HEK293 (cell line): ENCODE data around the gene NOVA1.

Experiments
- CTCF ChIA-PET: fragments of 350-600 bp; formaldehyde crosslinking; extraction: SDS; loops from one replicate; lab custom pipeline; 2021; ENCODE audit warnings: antibody characterized with exemption; lab: Yijun Ruan, JAX
- POLR2A ChIA-PET: fragments of 300-600 bp; formaldehyde crosslinking; extraction: SDS; loops from one replicate; lab custom pipeline; 2020; ENCODE audit warnings: antibody characterized with exemption, inconsistent platforms; lab: Yijun Ruan, JAX
- H3K27ac ChIP-seq: fragments of 200-500 bp; sonication (Bioruptor generic); 2 replicates; pipeline ENCODE4 v1.5.1; 2014; ENCODE audit warnings: low read depth, low read length, control low read depth, inconsistent platforms; ENCODE audit errors: extremely low read depth
- H3K36me3 ChIP-seq, 2 experiments: fragments of 200-500 bp in 1 of 2; sonication (Bioruptor generic) in 1 of 2; 1 replicate in 1 of 2; 2 replicates in 1 of 2; pipeline ENCODE4 v1.5.1; 2014 to 2017; ENCODE audit warnings: inconsistent platforms in 2 of 2, low read length in 2 of 2; ENCODE audit not compliant: control insufficient read depth in 2 of 2, insufficient read depth in 1 of 2
- H3K4me1 ChIP-seq: fragments of 200-500 bp; sonication (Bioruptor generic); 2 replicates; pipeline ENCODE4 v1.5.1; 2014; ENCODE audit warnings: mild to moderate bottlenecking, low read length, inconsistent platforms; ENCODE audit not compliant: control insufficient read depth, insufficient read depth
- H3K4me3 ChIP-seq: 2 replicates; pipeline ENCODE4 v1.5.1; 2011; ENCODE audit warnings: low read depth, mild to moderate bottlenecking, control low read depth, low read length, moderate library complexity
- H3K9me3 ChIP-seq: fragments of 200-500 bp; sonication (Bioruptor generic); 2 replicates; pipeline ENCODE4 v1.5.1; 2014; ENCODE audit warnings: low read depth, low read length, inconsistent platforms; ENCODE audit not compliant: control insufficient read depth, insufficient read depth
- HOXD13 ChIP-seq: sonication (generic); formaldehyde crosslinking; IDR thresholded peaks from 2 replicates; pipeline ENCODE4 v1.8.0; 2022; ENCODE audit warnings: missing genetic modification reagents, borderline replicate concordance
- MZF1 ChIP-seq: fragments of 450-650 bp; formaldehyde crosslinking; IDR thresholded peaks from 2 replicates; pipeline ENCODE4 v1.5.1; 2017; ENCODE audit warnings: missing biosample characterization, missing genetic modification characterization, borderline replicate concordance
- ZBTB7A ChIP-seq: fragments of 450-650 bp; formaldehyde crosslinking; IDR thresholded peaks from 2 replicates; pipeline ENCODE4 v1.5.1; 2016; ENCODE audit warnings: low read depth, missing biosample characterization, missing genetic modification characterization
- ZFP3 ChIP-seq: fragments of 450-650 bp; formaldehyde crosslinking; IDR thresholded peaks from 2 replicates; pipeline ENCODE4 v1.5.1; 2016; ENCODE audit warnings: low read depth, missing biosample characterization, missing genetic modification characterization
- ZNF121 ChIP-seq: fragments of 450-650 bp; formaldehyde crosslinking; IDR thresholded peaks from 2 replicates; pipeline ENCODE4 v1.5.1; 2016; ENCODE audit warnings: missing biosample characterization, missing genetic modification characterization
- ZNF157 ChIP-seq: fragments of 450-650 bp; formaldehyde crosslinking; IDR thresholded peaks from 2 replicates; pipeline ENCODE4 v1.5.1; 2016; ENCODE audit warnings: missing biosample characterization, missing genetic modification characterization
- ZNF19 ChIP-seq: fragments of 450-650 bp; formaldehyde crosslinking; IDR thresholded peaks from 2 replicates; pipeline ENCODE4; 2016; ENCODE audit warnings: missing biosample characterization, missing genetic modification characterization, low read depth
- ZNF214 ChIP-seq: fragments of 450-650 bp; formaldehyde crosslinking; IDR thresholded peaks from 2 replicates; pipeline ENCODE4 v1.5.1; 2017; ENCODE audit warnings: missing biosample characterization, mild to moderate bottlenecking, missing genetic modification characterization, borderline replicate concordance
- ZNF24 ChIP-seq: fragments of 450-650 bp; formaldehyde crosslinking; IDR thresholded peaks from 2 replicates; pipeline ENCODE4 v1.5.1; 2016; ENCODE audit warnings: missing biosample characterization, missing genetic modification characterization
- ZNF274 ChIP-seq, 2 experiments: fragments of 200-500 bp in 1 of 2; fragments of 450-650 bp in 1 of 2; sonication (Bioruptor generic) in 1 of 2; formaldehyde crosslinking in 1 of 2; IDR thresholded peaks; 2 replicates each; pipeline versions ENCODE4 v1.5.1 to v1.6.1; 2014 to 2016; ENCODE audit warnings: borderline replicate concordance in 1 of 2, inconsistent platforms in 1 of 2, low read length in 1 of 2, missing biosample characterization in 1 of 2, missing genetic modification characterization in 1 of 2
- ZNF311 ChIP-seq: fragments of 450-650 bp; formaldehyde crosslinking; IDR thresholded peaks from 2 replicates; pipeline ENCODE4 v1.5.1; 2017; ENCODE audit warnings: missing biosample characterization, missing genetic modification characterization, borderline replicate concordance
- ZNF324 ChIP-seq: fragments of 450-650 bp; formaldehyde crosslinking; IDR thresholded peaks from 2 replicates; pipeline ENCODE4 v1.5.1; 2016; ENCODE audit warnings: missing biosample characterization, missing genetic modification characterization
- ZNF426 ChIP-seq: fragments of 450-650 bp; formaldehyde crosslinking; IDR thresholded peaks from 2 replicates; pipeline ENCODE4 v1.5.1; 2017; ENCODE audit warnings: missing biosample characterization, missing genetic modification characterization, mild to moderate bottlenecking, inconsistent platforms, moderate library complexity
- ZNF473 ChIP-seq: fragments of 450-650 bp; formaldehyde crosslinking; IDR thresholded peaks from 2 replicates; pipeline ENCODE4 v1.5.1; 2017; ENCODE audit warnings: missing biosample characterization, missing genetic modification characterization
- ZNF501 ChIP-seq: fragments of 450-650 bp; formaldehyde crosslinking; IDR thresholded peaks from 2 replicates; pipeline ENCODE4 v1.5.1; 2016; ENCODE audit warnings: missing biosample characterization, missing genetic modification characterization
- ZNF510 ChIP-seq: fragments of 450-650 bp; formaldehyde crosslinking; IDR thresholded peaks from 2 replicates; pipeline ENCODE4 v1.5.1; 2018; ENCODE audit warnings: mild to moderate bottlenecking, missing genetic modification characterization, missing biosample characterization; ENCODE audit not compliant: insufficient replicate concordance
- ZNF529 ChIP-seq: fragments of 450-650 bp; formaldehyde crosslinking; IDR thresholded peaks from 2 replicates; pipeline ENCODE4 v1.5.1; 2017; ENCODE audit warnings: missing genetic modification characterization, missing biosample characterization; ENCODE audit not compliant: insufficient replicate concordance
- ZNF530 ChIP-seq: fragments of 450-650 bp; formaldehyde crosslinking; IDR thresholded peaks from 2 replicates; pipeline ENCODE4 v1.5.1; 2016; ENCODE audit warnings: low read depth, missing biosample characterization, missing genetic modification characterization
- ZNF555 ChIP-seq: fragments of 450-650 bp; formaldehyde crosslinking; conservative IDR thresholded peaks from 2 replicates; pipeline ENCODE4 v1.5.1; 2017; ENCODE audit warnings: missing biosample characterization, mild to moderate bottlenecking, missing genetic modification characterization, inconsistent platforms
- ZSCAN16 ChIP-seq: fragments of 450-650 bp; formaldehyde crosslinking; IDR thresholded peaks from 2 replicates; pipeline ENCODE4 v1.5.1; 2016; ENCODE audit warnings: missing biosample characterization, missing genetic modification characterization
- ZXDB ChIP-seq: fragments of 450-650 bp; formaldehyde crosslinking; IDR thresholded peaks from 2 replicates; pipeline ENCODE4 v1.5.1; 2016; ENCODE audit warnings: missing biosample characterization, missing genetic modification characterization
- TF ChIP-seq, protein P1 (sequence below): fragments of 450-650 bp; formaldehyde crosslinking; IDR thresholded peaks from 2 replicates; pipeline ENCODE4 v1.5.1; 2017; ENCODE audit warnings: missing biosample characterization, missing genetic modification characterization
- TF ChIP-seq, protein P2 (sequence below): fragments of 450-650 bp; formaldehyde crosslinking; IDR thresholded peaks from 2 replicates; pipeline ENCODE4 v1.5.1; 2017; ENCODE audit warnings: missing biosample characterization, missing genetic modification characterization

NOVA1 gene

DNA sequence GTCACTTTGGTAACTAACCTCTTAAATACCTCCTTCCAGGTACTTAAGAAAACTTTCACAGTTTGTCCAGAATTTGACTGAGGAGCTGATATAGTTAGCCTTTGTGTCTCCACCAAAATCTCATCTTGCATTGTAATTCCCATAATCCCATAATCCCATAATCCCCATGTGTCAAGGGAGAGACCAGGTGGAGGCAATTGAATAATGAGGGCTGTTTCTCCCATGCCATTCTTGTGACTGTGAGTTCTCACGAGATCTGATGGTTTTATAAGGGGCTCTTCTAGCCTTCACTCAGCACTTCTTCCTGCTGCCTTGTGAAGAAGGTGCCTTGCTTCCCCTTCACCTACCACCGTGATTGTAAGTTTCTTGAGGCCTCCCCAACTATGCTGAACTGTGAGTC is 7.8 kb upstream of the NOVA1 start:
- Histone ChIP-seq H3K27ac (no peak overlapping the region), H3K4me1 (no peaks in the 10 kb centered on the region), H3K4me3 (no peak overlapping the region), H3K9me3 (no peaks in the 10 kb centered on the region), H3K36me3 (no peaks in the 10 kb centered on the region)
- ChIA-PET POLR2A (no interaction called here), CTCF (no interaction called here)
- TF ChIP-seq ZNF24: no peak
- no peak for TF ChIP-seq HOXD13 (CRISPR knock-in tag)
- TF ChIP-seq ZXDB (tag by site-specific recombination): no peak
- TF ChIP-seq, protein P1, sequence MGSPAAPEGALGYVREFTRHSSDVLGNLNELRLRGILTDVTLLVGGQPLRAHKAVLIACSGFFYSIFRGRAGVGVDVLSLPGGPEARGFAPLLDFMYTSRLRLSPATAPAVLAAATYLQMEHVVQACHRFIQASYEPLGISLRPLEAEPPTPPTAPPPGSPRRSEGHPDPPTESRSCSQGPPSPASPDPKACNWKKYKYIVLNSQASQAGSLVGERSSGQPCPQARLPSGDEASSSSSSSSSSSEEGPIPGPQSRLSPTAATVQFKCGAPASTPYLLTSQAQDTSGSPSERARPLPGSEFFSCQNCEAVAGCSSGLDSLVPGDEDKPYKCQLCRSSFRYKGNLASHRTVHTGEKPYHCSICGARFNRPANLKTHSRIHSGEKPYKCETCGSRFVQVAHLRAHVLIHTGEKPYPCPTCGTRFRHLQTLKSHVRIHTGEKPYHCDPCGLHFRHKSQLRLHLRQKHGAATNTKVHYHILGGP (tag by site-specific recombination): no peak
- no peak for TF ChIP-seq ZNF510 (tag by site-specific recombination)
- TF ChIP-seq ZNF473: no peak
- TF ChIP-seq ZNF157 (tag by site-specific recombination): no peak
- TF ChIP-seq ZNF19 (tag by site-specific recombination): no peak
- TF ChIP-seq ZNF530 (tag by site-specific recombination): no peak
- no peak for TF ChIP-seq ZNF214
- TF ChIP-seq ZBTB7A: no peak
- no peak for TF ChIP-seq ZNF426 (tag by site-specific recombination)
- TF ChIP-seq MZF1: no peak
- TF ChIP-seq ZFP3 (tag by site-specific recombination): no peak
- TF ChIP-seq ZSCAN16 (tag by site-specific recombination): no peak
- TF ChIP-seq ZNF311 (tag by site-specific recombination): no peak
- TF ChIP-seq ZNF274 (IDR thresholded peaks at IDR 0.05; ENCODE audit: low read length): no peak
- no peak for TF ChIP-seq ZNF274 (tag by site-specific recombination; IDR thresholded peaks at IDR 0.05; ENCODE audit: borderline replicate concordance)
- TF ChIP-seq ZNF121 (tag by site-specific recombination): no peak
- no peak for TF ChIP-seq ZNF501 (tag by site-specific recombination)
- no peak for TF ChIP-seq ZNF555 (tag by site-specific recombination)

DNA sequence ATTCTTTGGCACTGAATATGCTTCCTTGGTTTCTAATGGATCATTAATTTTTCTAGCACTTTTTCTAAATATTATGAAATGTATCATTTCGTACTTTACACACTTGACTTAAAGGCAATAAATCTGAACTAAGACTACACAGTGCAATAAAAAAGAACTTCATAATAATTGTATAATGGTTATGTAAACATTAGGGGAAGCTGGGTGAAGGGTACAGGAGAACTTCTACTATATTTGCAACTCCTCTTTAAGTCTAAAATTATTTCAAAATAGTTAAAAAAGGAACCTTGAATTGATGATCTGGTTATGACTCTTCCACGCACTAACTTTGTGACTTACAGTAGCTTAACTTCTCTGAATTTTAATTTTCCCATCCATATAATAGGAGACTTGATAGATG is 5.1 kb upstream of the NOVA1 start:
- Histone ChIP-seq H3K36me3 (no peaks in the 10 kb centered on the region), H3K27ac (no peak overlapping the region), H3K4me1 (no peaks in the 10 kb centered on the region), H3K9me3 (no peaks in the 10 kb centered on the region), H3K4me3 (no peak overlapping the region)
- CTCF ChIA-PET: no interaction called here
- POLR2A ChIA-PET: no interaction called here
- TF ChIP-seq, protein P2, sequence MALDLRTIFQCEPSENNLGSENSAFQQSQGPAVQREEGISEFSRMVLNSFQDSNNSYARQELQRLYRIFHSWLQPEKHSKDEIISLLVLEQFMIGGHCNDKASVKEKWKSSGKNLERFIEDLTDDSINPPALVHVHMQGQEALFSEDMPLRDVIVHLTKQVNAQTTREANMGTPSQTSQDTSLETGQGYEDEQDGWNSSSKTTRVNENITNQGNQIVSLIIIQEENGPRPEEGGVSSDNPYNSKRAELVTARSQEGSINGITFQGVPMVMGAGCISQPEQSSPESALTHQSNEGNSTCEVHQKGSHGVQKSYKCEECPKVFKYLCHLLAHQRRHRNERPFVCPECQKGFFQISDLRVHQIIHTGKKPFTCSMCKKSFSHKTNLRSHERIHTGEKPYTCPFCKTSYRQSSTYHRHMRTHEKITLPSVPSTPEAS (tag by site-specific recombination): no peak
- TF ChIP-seq ZNF529 (tag by site-specific recombination) (peak; percentile 96), ZNF324 (tag by site-specific recombination) (no peak)
